HEK293 (cell line): ENCODE measurements around the gene NFKBIB.

Experiments used
- CTCF ChIP-seq: fragments of 450-650 bp; formaldehyde crosslinking; IDR thresholded peaks from 2 replicates; pipeline ENCODE4 v1.5.1; 2016; ENCODE audit warnings: missing biosample characterization, missing genetic modification characterization
- FEZF1 ChIP-seq: fragments of 450-650 bp; formaldehyde crosslinking; IDR thresholded peaks from 2 replicates; pipeline ENCODE4 v1.5.1; 2016; ENCODE audit warnings: missing biosample characterization, missing genetic modification characterization
- KLF10 ChIP-seq: fragments of 450-650 bp; IDR thresholded peaks from 2 replicates; pipeline ENCODE4 v1.5.1; 2018; ENCODE audit warnings: missing biosample characterization, mild to moderate bottlenecking, missing genetic modification characterization
- KLF16 ChIP-seq: fragments of 450-650 bp; formaldehyde crosslinking; IDR thresholded peaks from 2 replicates; pipeline ENCODE4 v1.5.1; 2017; ENCODE audit warnings: missing biosample characterization, missing genetic modification characterization
- PRDM1 ChIP-seq: fragments of 450-650 bp; formaldehyde crosslinking; IDR thresholded peaks from 2 replicates; pipeline ENCODE4; 2016; ENCODE audit warnings: missing biosample characterization, missing genetic modification characterization
- TRIM28 ChIP-seq: IDR thresholded peaks from 2 replicates; pipeline ENCODE4 v1.6.1; 2011; ENCODE audit warnings: low read length, control low read depth, borderline replicate concordance
- YY1 ChIP-seq: fragments of 450-650 bp; formaldehyde crosslinking; IDR thresholded peaks from 2 replicates; pipeline ENCODE4 v1.5.1; 2018; ENCODE audit warnings: missing biosample characterization, missing genetic modification characterization
- ZBTB26 ChIP-seq: fragments of 450-650 bp; formaldehyde crosslinking; optimal IDR thresholded peaks from 2 replicates; pipeline ENCODE3; 2016; ENCODE audit warnings: missing biosample characterization, mild to moderate bottlenecking, missing genetic modification characterization
- ZBTB49 ChIP-seq: fragments of 450-650 bp; formaldehyde crosslinking; IDR thresholded peaks from 2 replicates; pipeline ENCODE4 v1.5.1; 2016; ENCODE audit warnings: missing biosample characterization, missing genetic modification characterization, low read depth
- ZBTB6 ChIP-seq: fragments of 450-650 bp; formaldehyde crosslinking; IDR thresholded peaks from 2 replicates; pipeline ENCODE4 v1.5.1; 2017; ENCODE audit warnings: missing biosample characterization, missing genetic modification characterization
- ZEB2 ChIP-seq: fragments of 450-650 bp; formaldehyde crosslinking; IDR thresholded peaks from 2 replicates; pipeline ENCODE4 v1.5.1; 2016; ENCODE audit warnings: missing biosample characterization, missing genetic modification characterization
- ZFP37 ChIP-seq: fragments of 450-650 bp; formaldehyde crosslinking; IDR thresholded peaks from 2 replicates; pipeline ENCODE4 v1.5.1; 2016; ENCODE audit warnings: missing biosample characterization, missing genetic modification characterization
- ZIC2 ChIP-seq: fragments of 450-650 bp; formaldehyde crosslinking; IDR thresholded peaks from 2 replicates; pipeline ENCODE4 v1.5.1; 2016; ENCODE audit warnings: missing biosample characterization, missing genetic modification characterization
- ZNF121 ChIP-seq: fragments of 450-650 bp; formaldehyde crosslinking; IDR thresholded peaks from 2 replicates; pipeline ENCODE4 v1.5.1; 2016; ENCODE audit warnings: missing biosample characterization, missing genetic modification characterization
- ZNF157 ChIP-seq: fragments of 450-650 bp; formaldehyde crosslinking; IDR thresholded peaks from 2 replicates; pipeline ENCODE4 v1.5.1; 2016; ENCODE audit warnings: missing biosample characterization, missing genetic modification characterization
- ZNF169 ChIP-seq: fragments of 450-650 bp; formaldehyde crosslinking; IDR thresholded peaks from 2 replicates; pipeline ENCODE4 v1.5.1; 2016; ENCODE audit warnings: missing biosample characterization, missing genetic modification characterization
- ZNF18 ChIP-seq: fragments of 450-650 bp; formaldehyde crosslinking; IDR thresholded peaks from 2 replicates; pipeline ENCODE4 v1.5.1; 2016; ENCODE audit warnings: missing biosample characterization, missing genetic modification characterization
- ZNF362 ChIP-seq: fragments of 450-650 bp; formaldehyde crosslinking; IDR thresholded peaks from 2 replicates; pipeline ENCODE4 v1.5.1; 2016; ENCODE audit warnings: missing biosample characterization, missing genetic modification characterization
- ZNF473 ChIP-seq: fragments of 450-650 bp; formaldehyde crosslinking; IDR thresholded peaks from 2 replicates; pipeline ENCODE4 v1.5.1; 2017; ENCODE audit warnings: missing biosample characterization, missing genetic modification characterization
- ZNF518A ChIP-seq: fragments of 450-650 bp; formaldehyde crosslinking; conservative IDR thresholded peaks from 2 replicates; pipeline ENCODE4 v1.5.1; 2016; ENCODE audit warnings: low read depth, missing biosample characterization, missing genetic modification characterization
- ZNF596 ChIP-seq: fragments of 450-650 bp; IDR thresholded peaks from 2 replicates; pipeline ENCODE4 v1.5.0; 2018; ENCODE audit warnings: missing biosample characterization, mild to moderate bottlenecking, missing genetic modification characterization, moderate library complexity
- ZNF600 ChIP-seq: fragments of 450-650 bp; formaldehyde crosslinking; IDR thresholded peaks from 2 replicates; pipeline ENCODE4 v1.5.1; 2016; ENCODE audit warnings: missing biosample characterization, missing genetic modification characterization
- ZNF658 ChIP-seq: fragments of 450-650 bp; formaldehyde crosslinking; IDR thresholded peaks from 2 replicates; pipeline ENCODE4; 2016; ENCODE audit warnings: missing biosample characterization, missing genetic modification characterization
- ZNF707 ChIP-seq: fragments of 450-650 bp; formaldehyde crosslinking; IDR thresholded peaks from 2 replicates; pipeline ENCODE4 v1.5.1; 2016; ENCODE audit warnings: missing biosample characterization, missing genetic modification characterization
- ZSCAN16 ChIP-seq: fragments of 450-650 bp; formaldehyde crosslinking; IDR thresholded peaks from 2 replicates; pipeline ENCODE4 v1.5.1; 2016; ENCODE audit warnings: missing biosample characterization, missing genetic modification characterization

NFKBIB gene

GRCh38 chr19:38929929-38930775 lies 30.4 kb downstream of the NFKBIB start, which contains the start of gene SARS2 (continued):
- TF ChIP-seq ZBTB49 (tag by site-specific recombination) (no peak), ZEB2 (tag by site-specific recombination) (peak; percentile 97), YY1 (tag by site-specific recombination) (peak; percentile 99), ZSCAN16 (peak; percentile 89; the same call in 1 of the 2 replicates), FEZF1 (no peak), ZNF596 (tag by site-specific recombination) (no peak), ZNF157 (tag by site-specific recombination) (no peak), KLF16 (peak; percentile 71; the same call in 1 of the 2 replicates), ZNF18 (peak; percentile 85), ZNF473 (tag by site-specific recombination) (no peak), ZFP37 (peak; percentile 98), ZNF707 (tag by site-specific recombination) (no peak), CTCF (peak; percentile 100), KLF10 (tag by site-specific recombination) (no peak; the same call in 1 of the 2 replicates), ZNF362 (tag by site-specific recombination) (no peak), ZNF518A (peak; percentile 50; the same call in 1 of the 2 replicates), ZNF658 (tag by site-specific recombination) (no peak), ZNF600 (peak; percentile 90), ZNF169 (tag by site-specific recombination) (no peak), ZBTB6 (0 out of 2 replicates have a peak, but pooled peaks have one; percentile 47), PRDM1 (no peak), ZBTB26 (tag by site-specific recombination) (peak; percentile 52), ZNF121 (peak; percentile 76; the same call in 1 of the 2 replicates), TRIM28 (no peak; the same call in 1 of the 2 replicates), ZIC2 (tag by site-specific recombination) (no peak)
